C4-2B (cell line): Measurements from ENCODE around the gene CPE.

Source experiments
- H3K27ac ChIP-seq: fragments of 450-650 bp; 2 replicates; pipeline ENCODE4 v1.5.1; 2017
- CTCF ChIP-seq: fragments of 450-650 bp; conservative IDR thresholded peaks from 2 replicates; pipeline ENCODE4 v1.5.1; 2017; ENCODE audit warnings: mild to moderate bottlenecking
- ZFX ChIP-seq: fragments of 450-650 bp; IDR thresholded peaks from 2 replicates; pipeline ENCODE4 v1.6.1; 2017

CPE gene

GRCh38 chr4:165540206-165540830 lies 161.5 kb downstream of the CPE start:
- H3K27ac ChIP-seq = no peak overlapping the region
- no peak for TF ChIP-seq ZFX
- TF ChIP-seq CTCF = no peak

GRCh38 chr4:165541851-165542459 lies 163.1 kb downstream of the CPE start:
- H3K27ac ChIP-seq = no peak overlapping the region
- TF ChIP-seq ZFX = no peak
- TF ChIP-seq CTCF = no peak

GRCh38 chr4:165542476-165542875 lies 163.7 kb downstream of the CPE start:
- H3K27ac ChIP-seq = no peak overlapping the region
- TF ChIP-seq ZFX (no peak), CTCF (no peak)
